ENCODE data around the gene HOXC11.
A peak's percentile ranks its signal among the peaks of the same experiment; 100 is the strongest.

HOXC11 gene

DNA sequence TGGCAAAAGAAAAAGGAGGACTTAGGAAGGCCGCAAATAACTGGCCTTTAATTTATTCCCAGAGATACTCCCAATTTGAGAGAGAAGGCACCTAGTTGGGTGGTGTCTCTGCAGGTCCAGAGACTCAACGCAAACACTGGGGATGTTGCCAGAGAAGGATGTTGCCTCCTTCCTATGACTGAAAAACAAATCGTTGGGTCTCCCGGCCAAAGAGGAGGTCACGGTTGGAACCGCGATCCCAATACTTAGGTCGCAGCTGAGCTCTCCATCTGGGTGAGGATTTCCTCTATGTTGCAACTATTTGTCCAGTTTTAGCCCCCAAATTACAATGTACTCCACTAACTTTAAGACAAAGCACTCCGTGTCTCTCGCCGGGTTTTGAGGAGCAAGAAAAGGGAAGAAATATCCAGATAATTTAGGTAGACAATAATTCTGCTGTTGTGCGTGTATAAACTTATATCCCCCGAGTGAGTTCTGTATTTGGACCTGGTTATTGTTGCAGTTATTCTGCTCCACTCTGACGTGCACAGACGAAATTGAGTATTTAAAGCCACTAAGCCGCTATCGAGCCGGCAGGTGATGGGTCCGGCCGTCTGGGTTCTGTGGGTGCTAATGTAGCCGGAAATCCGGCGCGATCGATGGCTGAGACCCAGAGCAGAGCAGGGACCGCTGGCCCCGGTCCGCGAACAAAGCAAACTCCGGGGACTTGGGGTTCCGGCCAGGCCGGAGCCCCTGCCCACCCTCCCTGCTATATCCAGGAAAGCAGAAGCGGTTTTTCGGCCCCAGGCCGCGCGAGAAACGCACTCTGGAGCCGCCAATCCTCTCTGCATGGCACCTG, 12.5 kb upstream of the HOXC11 start:
- no peak for DNase-seq

DNA sequence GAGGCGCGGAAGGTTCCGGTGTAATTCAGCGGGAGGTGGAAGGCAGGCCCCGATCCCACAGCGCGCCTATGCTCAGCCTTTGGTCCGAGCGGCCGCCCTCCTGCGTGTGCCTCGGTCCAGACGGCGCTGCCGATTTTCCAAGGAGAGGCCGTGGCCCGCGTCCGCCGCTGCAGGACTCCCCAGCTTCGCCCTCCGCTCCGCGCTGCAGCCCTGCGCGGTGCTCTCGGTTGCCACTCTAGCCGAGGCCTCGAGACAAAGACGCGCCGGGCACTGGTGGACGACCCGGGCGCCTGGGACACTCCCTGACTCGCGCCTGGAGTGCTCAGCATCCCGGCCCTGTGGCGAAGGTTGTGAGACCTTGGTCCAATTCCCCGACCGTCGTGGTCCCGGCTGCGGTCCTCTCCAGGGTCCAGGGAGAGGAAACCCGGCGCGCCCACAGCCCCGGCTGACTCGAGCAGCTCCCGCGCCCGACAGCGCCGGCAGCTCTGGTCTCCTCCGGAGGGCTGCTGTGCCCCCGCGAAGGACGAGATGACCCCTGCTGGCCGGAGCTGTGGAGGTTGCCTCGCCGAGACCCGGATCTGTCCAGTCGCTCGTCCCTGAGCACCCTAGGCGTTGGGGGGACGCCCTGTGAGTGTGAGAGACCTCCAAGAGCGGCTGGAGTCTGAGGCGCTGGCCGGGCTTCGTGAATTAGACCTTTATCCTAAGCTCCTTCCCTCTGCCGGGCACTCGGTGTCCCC, 11.7 kb upstream of the HOXC11 start:
- no peak for DNase-seq

DNA sequence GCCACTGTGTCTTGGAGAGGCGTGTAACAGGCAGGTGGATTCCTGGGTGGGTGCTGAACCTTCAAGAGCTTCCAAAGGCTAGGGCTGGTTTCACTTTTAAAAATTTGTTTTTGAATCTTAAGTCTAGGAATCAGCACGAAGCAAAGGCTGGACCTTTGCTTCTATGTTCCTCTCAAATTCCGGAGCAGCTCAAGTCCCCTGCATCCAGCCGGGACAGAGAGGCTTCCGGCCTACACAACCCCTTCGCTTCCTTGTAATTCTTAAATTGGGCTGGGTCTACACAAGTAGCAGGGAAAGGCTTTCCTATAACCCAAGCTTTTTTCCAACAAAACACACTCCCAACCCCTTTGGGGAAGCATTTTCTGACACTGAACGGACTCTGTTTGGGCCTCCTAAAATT, 9.9 kb upstream of the HOXC11 start:
- no peak for DNase-seq

DNA sequence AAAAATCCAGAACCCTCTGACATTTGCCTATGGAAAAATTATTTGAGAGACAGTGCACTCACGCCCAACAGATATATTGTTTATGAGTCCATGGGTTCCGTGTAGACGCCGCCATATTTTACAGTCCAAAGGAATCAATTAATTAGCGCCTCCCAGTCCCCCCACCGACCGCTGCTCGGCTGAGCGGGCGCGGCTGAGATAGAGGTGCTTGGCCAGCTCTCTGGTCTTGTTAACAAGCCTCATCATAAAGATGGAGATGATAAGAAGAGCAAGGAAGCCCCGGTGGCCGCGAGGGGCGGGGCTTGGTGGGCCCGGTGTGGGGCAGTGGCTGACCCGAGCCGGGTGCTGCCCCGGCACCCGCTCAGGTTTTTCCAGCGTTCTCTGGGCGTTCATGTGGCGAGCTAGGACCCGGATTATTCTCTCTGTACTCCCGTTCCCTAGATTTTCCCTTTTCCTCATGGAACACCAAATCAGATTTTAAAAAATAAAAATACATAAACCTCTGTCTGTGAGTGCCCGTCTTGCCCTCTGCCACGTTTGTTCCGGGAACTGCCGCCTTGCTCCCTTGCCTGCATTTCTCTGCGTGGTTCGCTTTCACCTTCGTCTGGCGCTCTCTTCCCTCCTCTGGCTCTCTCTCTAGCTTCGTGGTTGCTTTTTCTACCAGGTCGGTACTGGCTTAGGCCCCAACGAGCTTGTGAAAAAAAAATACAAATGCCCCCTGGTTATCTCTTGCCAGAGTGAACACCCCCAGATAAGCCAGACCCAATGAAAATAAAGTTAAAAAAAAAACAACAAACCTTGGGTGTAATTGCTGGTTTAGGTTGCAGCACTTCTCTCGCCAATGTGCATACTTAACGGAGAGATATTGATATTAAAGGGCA, 9.3 kb upstream of the HOXC11 start:
- no peak for DNase-seq

DNA sequence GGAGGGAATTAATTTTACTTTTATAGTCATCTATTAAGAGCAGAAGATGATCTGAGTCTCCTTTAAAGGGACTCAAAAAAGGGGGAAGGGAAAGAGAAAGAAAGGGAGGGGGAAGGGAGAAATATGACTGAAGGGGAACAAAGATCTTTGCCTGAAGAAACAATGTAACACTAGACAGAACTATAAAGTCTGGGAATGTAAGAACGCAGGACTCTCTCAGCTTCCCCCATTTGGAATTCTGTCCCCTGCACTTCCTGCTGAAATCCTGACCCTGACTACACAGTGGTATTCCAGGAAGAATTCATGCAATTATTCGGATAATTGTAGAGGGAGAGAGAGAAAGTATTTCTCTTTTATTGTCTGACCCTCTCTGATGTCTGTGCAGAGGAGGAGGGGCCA, 8.6 kb upstream of the HOXC11 start:
- DNase-seq, result no peak

DNA sequence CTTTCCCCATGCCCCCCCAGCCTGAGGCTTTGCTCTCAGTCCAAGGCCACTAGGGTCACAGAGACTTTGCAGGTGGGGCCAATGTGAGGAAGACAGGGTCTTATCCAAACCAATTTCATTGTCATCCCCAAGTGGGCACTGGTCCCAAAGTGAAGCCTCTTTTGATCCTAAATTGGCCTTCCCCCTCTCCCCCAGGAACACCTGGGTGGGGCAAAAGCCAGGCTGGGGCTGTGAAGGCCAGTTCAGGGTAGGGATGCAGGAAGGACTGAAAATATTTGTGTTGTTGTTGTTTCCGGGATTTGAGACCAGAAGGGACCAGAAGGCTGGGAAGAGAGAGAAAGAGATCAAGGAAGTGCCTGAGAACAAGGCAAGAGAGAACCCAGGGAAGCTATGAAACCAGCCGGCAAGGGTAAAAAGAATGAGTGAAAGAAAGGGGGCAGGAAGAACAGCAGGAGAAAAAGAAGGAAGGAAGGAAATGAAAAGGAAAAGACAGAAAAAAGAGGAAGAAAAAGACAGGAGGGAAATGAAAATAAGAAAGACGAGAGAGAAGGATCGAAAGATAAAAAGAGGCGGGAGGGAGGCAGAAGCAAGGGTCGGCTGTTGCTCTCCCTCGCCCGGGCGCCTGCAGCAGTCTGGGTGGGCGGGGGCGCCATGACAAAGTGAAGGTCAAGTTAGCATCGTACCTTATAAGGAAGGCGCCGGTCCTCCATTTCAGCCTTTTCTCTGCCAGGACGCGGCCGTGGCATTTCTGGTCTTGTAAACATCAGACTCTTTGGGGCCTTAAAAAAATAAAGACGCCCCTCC, 7.4 kb upstream of the HOXC11 start:
- no peak for DNase-seq

DNA sequence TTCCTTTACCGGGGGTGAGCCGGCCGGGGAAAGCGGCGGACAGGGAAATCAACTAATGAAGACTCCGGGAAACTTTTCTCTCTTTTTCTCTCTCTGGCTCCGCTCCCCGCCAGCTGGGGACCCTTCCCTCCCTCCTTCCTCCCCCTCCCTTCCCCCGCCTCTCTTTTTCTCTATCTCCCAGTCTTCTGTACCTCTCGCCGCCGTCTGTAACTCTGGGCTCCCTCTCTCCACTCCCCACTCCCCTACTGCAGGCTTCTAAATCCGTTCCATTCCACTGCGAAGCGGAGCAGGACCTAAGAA, 6.9 kb upstream of the HOXC11 start:
- no peak for DNase-seq

DNA sequence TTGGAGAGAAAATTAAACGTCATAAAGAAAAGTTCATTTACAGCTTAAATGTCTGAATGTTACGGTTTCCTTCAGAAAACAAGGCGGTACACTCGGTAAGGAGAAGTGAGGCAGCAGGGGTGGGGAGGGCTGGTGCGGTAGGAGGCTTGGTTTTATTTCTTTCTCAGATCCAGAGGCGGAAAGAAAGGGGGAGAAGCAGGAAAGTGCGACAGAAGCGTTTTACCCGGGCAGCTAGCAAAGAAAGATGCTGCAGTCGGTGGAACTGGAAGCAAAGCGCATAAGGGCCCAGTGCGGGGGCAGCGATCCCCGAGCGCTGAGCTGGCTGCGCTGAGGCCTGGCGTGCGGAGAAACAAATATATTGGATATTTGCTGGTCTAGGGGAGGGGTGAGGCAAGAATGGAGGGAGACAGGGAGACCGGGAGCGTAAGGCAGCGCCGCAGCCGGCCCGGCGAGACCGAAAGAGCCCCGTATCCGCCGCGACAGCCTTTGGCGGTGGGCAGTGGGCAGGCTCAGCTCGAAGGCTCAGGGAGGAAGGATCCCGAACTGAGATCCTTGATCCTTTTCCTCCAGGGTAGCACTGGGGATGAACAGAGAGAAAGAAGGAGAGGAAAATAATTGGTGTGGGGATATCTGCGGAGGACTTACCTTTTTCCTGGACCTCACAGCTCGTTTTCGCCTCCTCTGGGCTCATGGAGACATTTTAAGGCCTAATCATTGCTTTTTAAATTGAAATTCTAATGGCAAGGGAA, 6.4 kb upstream of the HOXC11 start:
- DNase-seq, result no peak

DNA sequence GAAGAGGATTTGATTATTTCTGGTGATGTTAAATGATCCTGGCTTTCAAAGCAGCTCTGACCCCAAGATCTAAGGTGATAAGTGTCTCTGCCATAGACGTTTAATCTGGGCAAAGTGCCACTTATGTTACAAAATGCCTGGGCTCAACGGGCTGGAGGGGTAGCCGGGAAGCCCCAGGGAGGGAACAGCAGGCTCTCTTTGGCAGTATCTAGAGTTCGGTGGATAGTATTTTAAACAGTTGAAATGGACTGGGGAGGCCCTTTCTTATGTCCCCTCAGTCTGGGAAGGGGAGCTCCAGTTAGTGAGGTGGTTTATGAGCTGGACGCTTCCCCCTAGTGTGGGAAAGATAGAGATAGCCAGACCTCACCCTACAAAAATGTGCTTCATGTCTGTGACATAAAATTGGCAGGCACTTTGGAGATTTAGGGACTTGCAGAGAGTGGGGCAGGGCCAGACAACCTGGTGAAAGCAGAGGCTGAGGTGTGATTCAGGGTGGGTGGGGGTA, 5.5 kb upstream of the HOXC11 start:
- no peak for DNase-seq

DNA sequence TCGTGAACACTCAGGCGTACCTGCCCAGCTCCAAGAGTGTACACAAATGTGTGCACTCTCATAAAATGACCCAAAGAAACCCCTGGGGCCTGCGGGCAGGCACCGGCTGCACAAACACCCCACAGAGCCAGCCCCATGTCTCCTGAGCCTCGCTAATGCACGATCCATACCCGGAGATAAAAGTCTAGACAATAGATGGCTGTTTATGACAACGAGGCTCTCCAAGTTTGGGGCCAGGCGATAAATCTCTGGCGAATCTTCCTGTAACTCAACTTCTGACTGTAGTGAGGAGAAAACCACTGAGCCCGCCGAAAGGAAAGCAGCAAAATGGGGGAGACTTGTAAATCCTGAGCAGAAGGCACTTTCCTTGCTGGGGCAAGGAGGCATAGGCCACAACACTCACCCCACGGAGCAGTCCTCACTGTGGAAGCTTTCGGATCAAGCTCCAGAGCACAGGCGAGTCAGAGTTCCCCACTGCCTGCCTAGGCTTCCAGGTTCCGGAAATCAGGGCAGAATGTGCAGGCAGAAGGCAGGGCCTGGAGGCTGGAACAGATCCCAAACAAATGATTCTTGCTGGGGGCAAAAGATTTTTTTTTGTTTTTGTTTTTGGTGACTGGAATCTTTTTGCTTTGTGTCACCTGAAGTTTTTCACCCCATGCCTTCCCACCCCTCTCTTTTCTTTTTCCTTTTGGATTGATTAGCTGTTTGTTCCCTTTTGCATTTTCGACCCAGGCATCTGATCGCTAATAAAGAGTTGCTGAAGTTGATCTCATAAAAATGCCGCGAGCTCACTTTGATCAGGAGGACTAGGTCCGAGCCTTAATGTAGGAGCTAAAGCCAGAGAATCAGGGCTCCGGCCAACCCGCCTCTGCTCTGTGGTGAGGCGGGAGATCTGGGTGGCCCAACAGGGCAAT, 4.5 kb upstream of the HOXC11 start:
- DNase-seq, result no peak

DNA sequence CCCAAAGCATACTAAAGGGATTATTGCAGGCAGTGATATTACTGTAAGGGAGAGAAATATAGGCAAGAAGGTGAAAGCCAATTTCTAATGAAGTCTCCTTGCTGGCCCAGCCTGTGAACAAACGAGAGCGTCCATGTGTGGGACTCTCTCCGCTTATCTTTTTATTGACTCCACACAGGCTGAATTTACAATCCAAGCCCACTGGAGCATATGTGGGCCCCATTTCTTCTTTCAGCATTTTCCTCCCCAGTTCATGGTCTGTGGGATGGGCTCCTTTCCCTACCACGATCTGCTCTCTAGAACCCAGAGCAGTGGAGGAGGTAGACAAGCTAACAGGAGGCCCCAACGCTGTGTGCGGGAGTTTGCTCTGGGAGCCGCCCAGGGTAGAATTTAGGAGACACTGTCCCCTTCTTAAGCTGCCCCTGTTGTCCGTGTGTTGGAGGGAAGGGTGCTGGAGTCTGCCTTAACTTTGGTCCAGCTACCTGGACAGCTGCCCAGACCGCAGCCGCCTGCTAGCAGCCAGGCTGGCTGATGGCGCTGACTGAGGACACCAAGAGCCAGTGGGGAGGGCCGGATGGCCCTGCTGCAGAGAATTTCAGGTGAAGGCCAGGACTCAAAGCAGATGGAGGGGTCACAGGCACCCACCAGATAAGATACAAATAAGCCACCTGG, 3.2 kb upstream of the HOXC11 start:
- no peak for DNase-seq

DNA sequence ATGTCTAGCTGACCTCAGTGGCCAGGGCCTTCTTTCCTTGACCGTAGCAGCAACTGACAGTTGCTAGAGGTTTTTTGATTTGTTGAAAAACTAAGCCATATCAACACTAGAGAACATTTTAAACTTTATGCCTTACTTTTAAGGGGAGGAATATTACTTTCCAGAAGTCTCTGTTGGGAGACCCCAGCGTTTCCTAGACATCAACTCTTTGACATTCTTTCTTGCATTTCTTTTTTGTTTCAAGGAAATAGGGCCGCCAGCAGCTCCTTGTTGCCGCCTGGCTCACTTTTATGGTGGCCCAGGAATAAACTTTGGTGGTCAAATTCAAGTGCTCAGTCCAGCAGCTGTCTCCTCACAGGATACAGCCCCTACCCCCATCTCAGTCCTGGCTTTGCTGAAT, 2.5 kb upstream of the HOXC11 start:
- no peak for DNase-seq

DNA sequence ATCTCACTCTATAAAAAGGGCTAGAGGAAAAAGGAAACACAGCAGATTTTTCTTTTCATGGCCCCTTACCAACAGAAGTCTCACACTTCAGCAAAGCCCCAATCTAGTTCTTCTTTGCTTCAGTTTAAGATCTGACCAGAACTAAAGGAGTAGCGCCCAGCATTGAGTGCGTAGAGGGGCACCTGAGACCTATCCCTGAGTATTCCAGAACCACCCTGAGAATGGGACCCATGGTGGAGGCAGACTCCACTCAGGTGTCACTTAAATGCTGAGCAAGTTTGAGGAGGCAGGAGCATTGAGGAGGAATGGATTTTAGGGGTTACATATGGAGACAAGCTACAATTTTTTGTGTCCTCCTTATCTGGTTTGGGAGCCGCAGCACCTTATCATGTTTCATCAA, 1.8 kb upstream of the HOXC11 start:
- DNase-seq, result no peak

DNA sequence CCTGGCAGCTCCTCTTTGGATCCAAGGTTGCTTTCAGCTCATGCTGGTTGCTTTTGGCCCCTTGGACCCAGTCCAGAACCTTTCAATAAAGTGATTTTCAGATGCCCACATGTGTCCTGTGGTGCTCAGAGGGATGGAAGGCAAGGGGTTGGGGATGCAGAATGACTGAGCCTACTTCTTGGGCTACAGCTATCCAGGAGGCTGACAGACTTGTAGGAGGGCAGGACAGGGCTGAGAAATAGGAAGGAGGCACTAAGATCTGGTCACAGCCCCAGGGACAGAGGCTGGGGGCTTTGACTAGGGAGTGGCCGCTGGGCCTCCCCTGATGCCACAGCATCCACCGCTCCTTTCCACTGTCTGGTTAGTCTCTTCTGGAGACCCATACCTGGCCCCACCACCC, 1.2 kb upstream of the HOXC11 start:
- DNase-seq, result no peak

DNA sequence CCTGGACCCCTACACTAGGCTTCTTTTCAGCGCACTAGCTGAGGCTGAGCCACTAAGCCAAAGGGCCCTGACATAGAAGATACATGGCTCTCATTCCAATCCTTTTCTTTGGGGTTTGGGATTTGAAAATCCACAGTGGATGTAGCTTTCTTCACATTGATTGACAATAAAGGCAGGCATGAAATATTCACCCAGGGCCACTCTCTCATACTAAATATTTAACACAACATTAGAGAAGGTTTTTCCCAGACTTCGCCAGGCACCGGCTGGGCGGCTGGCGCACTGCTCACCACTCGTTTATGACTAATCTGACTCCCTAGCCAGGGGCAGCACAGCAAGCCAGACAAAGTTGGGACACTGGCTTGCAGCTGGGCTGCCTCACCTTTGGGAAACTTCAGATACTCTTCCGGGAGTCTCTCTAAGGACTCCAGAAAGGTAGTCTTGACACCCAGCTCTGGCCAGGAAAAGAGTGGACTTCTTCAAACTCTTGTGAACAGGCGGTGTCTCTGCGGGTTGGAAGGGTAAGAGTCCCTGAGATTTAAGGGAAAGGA, 699 bp upstream of the HOXC11 start:
- DNase-seq, result no peak

DNA sequence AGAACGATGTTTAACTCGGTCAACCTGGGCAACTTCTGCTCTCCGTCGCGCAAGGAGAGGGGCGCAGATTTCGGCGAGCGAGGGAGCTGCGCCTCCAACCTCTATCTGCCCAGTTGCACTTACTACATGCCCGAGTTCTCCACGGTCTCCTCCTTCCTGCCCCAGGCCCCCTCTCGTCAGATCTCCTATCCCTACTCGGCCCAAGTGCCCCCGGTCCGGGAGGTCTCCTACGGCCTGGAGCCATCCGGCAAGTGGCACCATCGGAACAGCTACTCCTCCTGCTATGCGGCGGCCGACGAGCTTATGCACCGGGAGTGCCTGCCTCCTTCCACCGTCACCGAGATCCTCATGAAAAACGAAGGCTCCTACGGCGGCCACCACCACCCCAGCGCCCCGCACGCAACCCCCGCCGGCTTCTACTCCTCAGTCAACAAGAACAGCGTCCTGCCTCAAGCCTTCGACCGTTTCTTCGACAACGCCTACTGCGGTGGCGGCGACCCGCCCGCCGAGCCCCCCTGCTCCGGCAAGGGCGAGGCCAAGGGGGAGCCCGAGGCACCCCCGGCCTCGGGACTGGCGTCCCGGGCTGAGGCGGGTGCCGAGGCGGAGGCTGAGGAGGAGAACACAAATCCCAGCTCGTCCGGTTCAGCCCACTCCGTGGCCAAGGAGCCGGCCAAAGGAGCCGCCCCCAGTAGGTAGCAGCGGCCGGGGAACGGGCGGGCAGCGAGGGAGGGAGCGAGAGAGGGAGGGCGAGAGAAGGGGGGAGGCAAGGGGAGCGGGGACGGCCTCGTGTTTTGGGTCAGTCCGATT, 513 bp downstream of the HOXC11 start:
- DNase-seq, result peak; percentile 21

DNA sequence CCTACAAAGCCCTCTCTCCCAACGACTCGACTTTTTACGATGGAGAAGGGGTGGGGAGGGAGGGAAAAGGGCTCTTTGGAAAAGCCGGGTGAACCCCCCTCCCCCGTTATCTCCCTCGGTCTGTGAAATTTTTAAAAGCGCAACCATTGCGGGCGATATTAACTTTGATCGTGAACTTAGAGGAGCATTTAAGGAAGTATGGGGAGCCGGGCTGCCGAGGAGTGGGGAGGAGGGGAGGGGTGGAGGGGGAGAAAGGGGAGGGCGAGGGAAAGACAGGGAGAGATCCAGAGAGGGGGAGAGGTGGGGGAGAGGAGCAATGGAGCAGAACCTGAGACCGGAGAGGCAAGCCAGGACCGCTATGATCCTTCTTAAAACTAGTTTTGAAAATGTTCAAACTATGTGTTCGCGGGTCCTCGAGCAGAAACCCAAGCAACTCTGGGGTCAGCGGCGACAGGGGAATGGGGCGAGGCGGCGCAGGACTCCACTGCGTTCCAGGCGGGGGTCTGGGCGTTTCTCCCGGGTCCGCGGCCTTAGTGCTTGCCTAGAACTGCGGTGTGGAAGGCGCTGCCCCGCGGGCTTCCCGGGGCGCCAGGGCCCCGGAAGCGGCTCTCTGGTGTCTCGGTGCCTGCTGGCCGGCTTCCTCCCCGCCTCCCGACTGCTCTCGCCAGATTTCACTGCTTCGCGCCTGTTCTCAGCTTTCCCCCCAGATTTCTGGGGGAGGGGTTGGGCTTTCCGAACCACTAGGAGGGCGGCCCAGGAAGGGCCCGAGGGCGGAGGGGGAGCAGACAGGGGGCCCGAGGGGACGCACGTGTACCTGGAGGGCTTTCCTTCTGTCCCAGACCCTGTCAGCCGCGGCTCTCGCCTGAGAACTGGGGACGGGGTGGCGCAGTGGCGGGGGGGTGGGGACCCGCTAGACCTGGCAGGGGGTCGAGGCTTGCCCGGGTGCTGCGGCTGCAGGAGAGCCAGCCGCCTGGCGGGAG, 1.4 kb downstream of the HOXC11 start, which contains the start of gene HOTAIR:
HOTAIR (minus strand) TSS at position 871 of the 980 bp plus-strand sequence.
- peak; percentile 59 for DNase-seq

DNA sequence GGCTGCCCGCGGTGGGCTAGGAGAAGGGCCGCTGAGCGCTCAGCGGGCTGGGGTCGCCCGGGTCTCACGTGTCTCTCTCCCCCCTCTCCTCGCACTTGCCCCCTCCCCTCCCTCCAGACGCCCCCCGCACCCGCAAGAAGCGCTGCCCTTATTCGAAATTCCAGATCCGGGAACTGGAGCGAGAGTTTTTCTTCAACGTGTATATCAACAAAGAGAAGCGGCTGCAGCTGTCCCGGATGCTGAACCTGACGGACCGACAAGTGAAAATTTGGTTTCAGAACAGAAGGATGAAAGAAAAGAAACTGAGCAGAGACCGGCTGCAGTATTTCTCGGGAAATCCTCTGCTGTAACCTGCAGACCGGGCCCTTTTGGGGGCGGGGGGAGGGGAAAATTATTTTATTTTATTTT, 2.1 kb downstream of the HOXC11 start:
- DNase-seq, result no peak

Measured in NCI-H774 (cell line).